ENCODE data around the gene ULBP2. TPM values are rescaled to one million over a fixed set of nuclear protein-coding genes. Genes with fewer than 3 reads are reported as not detected.
"Not testable (repeated sequence)": the region's sequence is repeated elsewhere in the genome, so short reads cannot be mapped to it uniquely, and the experiment has no call there.

ULBP2 gene
- total RNA-seq, 2 experiments from 2014 or later = 0.65 TPM

GRCh38 chr6:149907317-149907716 is 34.5 kb upstream of the ULBP2 start:
- ChIA-PET CTCF (no interaction called here), POLR2A (no interaction called here)

- POLR2A ChIA-PET, CTCF ChIA-PET: not testable (repeated sequence)
These were observed 33.3 kb upstream of the ULBP2 start for GRCh38 chr6:149908480-149908879.

GRCh38 chr6:149909701-149910470 is 31.9 kb upstream of the ULBP2 start:
- ChIA-PET CTCF (no interaction called here), POLR2A (no interaction called here)

GRCh38 chr6:149910721-149911151 is 31.1 kb upstream of the ULBP2 start:
- CTCF ChIA-PET = no interaction called here
- POLR2A ChIA-PET = no interaction called here

GRCh38 chr6:149912680-149913079 is 29.1 kb upstream of the ULBP2 start:
- POLR2A ChIA-PET, CTCF ChIA-PET: not testable (repeated sequence)

GRCh38 chr6:149913085-149913484 is 28.7 kb upstream of the ULBP2 start:
- CTCF ChIA-PET = no interaction called here
- POLR2A ChIA-PET = no interaction called here

GRCh38 chr6:149913540-149914240 is 28.1 kb upstream of the ULBP2 start:
- ChIA-PET CTCF (no interaction called here), POLR2A (no interaction called here)

GRCh38 chr6:149915970-149916865 is 25.6 kb upstream of the ULBP2 start:
- ChIA-PET CTCF (no interaction called here), POLR2A (no interaction called here)

- POLR2A ChIA-PET = no interaction called here
- CTCF ChIA-PET = no interaction called here
These were observed 24.1 kb upstream of the ULBP2 start for GRCh38 chr6:149917679-149918078.

- POLR2A ChIA-PET = no interaction called here
- CTCF ChIA-PET = no interaction called here
These were observed 23.5 kb upstream of the ULBP2 start for GRCh38 chr6:149918151-149918905.

GRCh38 chr6:149919126-149919833 is 22.5 kb upstream of the ULBP2 start:
- POLR2A ChIA-PET, CTCF ChIA-PET: not testable (repeated sequence)

- CTCF ChIA-PET = no interaction called here
- POLR2A ChIA-PET = no interaction called here
These were observed 22.0 kb upstream of the ULBP2 start for GRCh38 chr6:149919834-149920225.

GRCh38 chr6:149921361-149921760 is 20.5 kb upstream of the ULBP2 start:
- POLR2A ChIA-PET = no interaction called here
- CTCF ChIA-PET = no interaction called here

GRCh38 chr6:149922091-149922490 is 19.7 kb upstream of the ULBP2 start:
- POLR2A ChIA-PET, CTCF ChIA-PET: not testable (repeated sequence)

- POLR2A ChIA-PET = no interaction called here
- CTCF ChIA-PET = no interaction called here
These were observed 19.0 kb upstream of the ULBP2 start, which contains the start of gene RAET1G for GRCh38 chr6:149922642-149923326. TSS of gene RAET1G (minus strand) at chr6:149923121. CDS start at chr6:149923010, 111 bp downstream.

GRCh38 chr6:149923327-149923986 is 18.4 kb upstream of the ULBP2 start:
- ChIA-PET POLR2A (no interaction called here), CTCF (interaction anchor here (0.7 to 1.8 kb wide), 2 partner anchors 93 to 149 kb away, joined by 5 to 7 read pairs; no protein-coding TSS in a partner anchor)

GRCh38 chr6:149924206-149924932 is 17.4 kb upstream of the ULBP2 start:
- ChIA-PET POLR2A (interaction anchor here (0.5 kb wide), 1 partner anchor 59 kb away, joined by 5 read pairs; no protein-coding TSS in a partner anchor), CTCF (interaction anchor here (0.7 to 1.8 kb wide), 2 partner anchors 92 to 148 kb away, joined by 5 to 7 read pairs; no protein-coding TSS in a partner anchor)

Data from activated CD8-positive, alpha-beta memory T cell treated with anti-CD3 and anti-CD28 coated beads for 36 hours (primary cell).